ENCODE data around the gene PROM1.

The PROM1 gene

GRCh38 chr4:16056681-16057385 lies 27.0 kb downstream of the PROM1 start:
- DNase-seq, result no peak

- no peak for DNase-seq
These were observed 27.9 kb downstream of the PROM1 start for GRCh38 chr4:16055873-16056272.

GRCh38 chr4:16055471-16055870 lies 28.4 kb downstream of the PROM1 start:
- DNase-seq, result no peak

GRCh38 chr4:16052939-16053338 lies 30.9 kb downstream of the PROM1 start:
- no peak for DNase-seq

- no peak for DNase-seq
These were observed 31.8 kb downstream of the PROM1 start for GRCh38 chr4:16051980-16052379.

- no peak for DNase-seq
These were observed 32.7 kb downstream of the PROM1 start for GRCh38 chr4:16051132-16051531.

GRCh38 chr4:16050669-16051068 lies 33.2 kb downstream of the PROM1 start:
- DNase-seq, result no peak

GRCh38 chr4:16048619-16049419 lies 35.0 kb downstream of the PROM1 start:
- DNase-seq, result no peak

GRCh38 chr4:16045687-16046086 lies 38.1 kb downstream of the PROM1 start:
- DNase-seq, result no peak

GRCh38 chr4:16043642-16044498 lies 40.0 kb downstream of the PROM1 start:
- DNase-seq, result no peak

- DNase-seq, result no peak
These were observed 44.7 kb downstream of the PROM1 start for GRCh38 chr4:16039139-16039538.

- DNase-seq, result no peak
These were observed 45.9 kb downstream of the PROM1 start for GRCh38 chr4:16037901-16038300.

- no peak for DNase-seq
These were observed 48.0 kb downstream of the PROM1 start for GRCh38 chr4:16035843-16036242.

GRCh38 chr4:16034010-16034748 lies 49.6 kb downstream of the PROM1 start:
- DNase-seq, result no peak

GRCh38 chr4:16032396-16032770 lies 51.4 kb downstream of the PROM1 start:
- DNase-seq, result no peak

GRCh38 chr4:16031546-16032395 lies 52.1 kb downstream of the PROM1 start:
- no peak for DNase-seq

GRCh38 chr4:16029886-16030285 lies 53.9 kb downstream of the PROM1 start:
- no peak for DNase-seq

GRCh38 chr4:16029262-16029661 lies 54.6 kb downstream of the PROM1 start:
- DNase-seq, result no peak

GRCh38 chr4:16027626-16028025 lies 56.2 kb downstream of the PROM1 start:
- no peak for DNase-seq

- no peak for DNase-seq
These were observed 56.7 kb downstream of the PROM1 start for GRCh38 chr4:16027114-16027513.

GRCh38 chr4:16026160-16026761 lies 57.6 kb downstream of the PROM1 start:
- no peak for DNase-seq

All from activated naive CD4-positive, alpha-beta T cell treated with anti-CD3 and anti-CD28 coated beads, Interleukin-2, amount 50 U/mL, for 16 hours (primary cell).